Measurements from ENCODE around the gene FLG. TPM values are rescaled to one million over a fixed set of nuclear protein-coding genes. Genes with fewer than 3 reads are reported as not detected.

Gene FLG
- total and polyA plus RNA-seq, 2 of the 4 experiments (the other 2 are of a cell fraction) = under 0.01 TPM; not detected in 1

GRCh38 chr1:152328801-152329391 lies 3.9 kb upstream of the FLG start:
- ATAC-seq (ENCODE audit: low read depth) (no peak), DNase-seq (no peak)
- Histone ChIP-seq H4K91ac (ENCODE audit: insufficient read depth, low read depth, low read length) (no peak overlapping the region), H3K18ac (ENCODE audit: low read depth, low read length) (no peak overlapping the region), H3K9me1 (ENCODE audit: insufficient read depth, low read length) (no peaks in the 10 kb centered on the region), H2AK5ac (ENCODE audit: low read depth, low read length) (no peak overlapping the region), H4K20me1 (ENCODE audit: insufficient read depth, low read length) (no peaks in the 10 kb centered on the region), H3K4me1 (ENCODE audit: control insufficient read depth, insufficient read depth, low read length) (no peaks in the 10 kb centered on the region), H3K9me3 (ENCODE audit: control insufficient read depth, insufficient read depth, low read length) (no peaks in the 10 kb centered on the region), H2BK15ac (ENCODE audit: low read depth, low read length) (no peak overlapping the region), H3K4ac (ENCODE audit: low read depth, low read length) (no peak overlapping the region), H3K14ac (replicated peaks; ENCODE audit: low read depth, low read length) (no peak overlapping the region), H2BK20ac (ENCODE audit: low read depth, low read length) (no peak overlapping the region), H3K27ac (ENCODE audit: insufficient read depth, low read length) (no peak overlapping the region), H3K27me3 (ENCODE audit: control insufficient read depth, insufficient read depth, low read length) (no peaks in the 10 kb centered on the region), H3K36me3 (ENCODE audit: control insufficient read depth, insufficient read depth, low read length) (no peaks in the 10 kb centered on the region), H3K9ac (ENCODE audit: low read depth, low read length) (no peak overlapping the region), H3K23ac (ENCODE audit: low read depth, low read length) (no peak overlapping the region), H2AK9ac (replicated peaks; ENCODE audit: low read depth, low read length, poor library complexity) (no peak overlapping the region), H2BK5ac (ENCODE audit: low read depth, low read length, poor library complexity, severe bottlenecking) (no peak overlapping the region), H3K4me3 (ENCODE audit: insufficient read depth, low read depth, low read length) (no peak overlapping the region), H3K56ac (ENCODE audit: extremely low read depth, insufficient read depth, low read length) (no peak overlapping the region), H2AFZ (replicated peaks; ENCODE audit: low read length, poor library complexity) (no peak overlapping the region), H3K79me1 (ENCODE audit: low read depth in 1 of 2, low read length in 2 of 2) (no peaks in the 10 kb centered on the region), H3K4me2 (ENCODE audit: low read depth, low read length) (no peak overlapping the region), H2BK120ac (ENCODE audit: low read depth, low read length) (no peak overlapping the region), H4K8ac (ENCODE audit: low read depth in 2 of 2, low read length in 2 of 2) (no peak overlapping the region), H4K5ac (ENCODE audit: low read depth, low read length) (no peak overlapping the region)
- no CpG with 5 or more reads among the region's 1 CpG for WGBS, 2 experiments (ENCODE audit: extremely low coverage in 2 of 2, insufficient read length in 1 of 2)
- dilution Hi-C loops (cut with HindIII; ENCODE audit: low sequenced_read_pairs, unreplicated experiment) = no loop called here
- ChIA-PET CTCF (no interaction called here), POLR2A (ENCODE audit: unreplicated experiment) (no interaction called here)
- intact Hi-C loops (cut with micrococcal nuclease) = no loop called here
- in situ Hi-C loops (cut with MboI; ENCODE audit: low sequenced_read_pairs) = no loop called here
- TF ChIP-seq RFX5 (IDR thresholded peaks at IDR 0.05; ENCODE audit: low read depth, low read length) (no peak), MAFK (IDR thresholded peaks at IDR 0.05; ENCODE audit: low read depth, low read length) (no peak), NFE2L2 (IDR thresholded peaks at IDR 0.05; ENCODE audit: low read depth, low read length) (no peak), ELK1 (IDR thresholded peaks at IDR 0.05; ENCODE audit: borderline replicate concordance, low read depth, low read length) (no peak), MXI1 (IDR thresholded peaks at IDR 0.05; ENCODE audit: borderline replicate concordance, low read depth, low read length) (no peak), USF2 (IDR thresholded peaks at IDR 0.05; ENCODE audit: low read depth, low read length) (no peak)
- BruUV-seq (replicated peaks) = no TSS peak

Data from IMR-90 (cell line).